Neural cell (in vitro differentiated cells): ENCODE results near the gene ABHD4. TPM values are rescaled to one million over a fixed set of nuclear protein-coding genes. Genes with fewer than 3 reads are reported as not detected.

Experiments used
- H2AFZ ChIP-seq: fragments of 200-600, 300-800 bp; sonication (generic), shearing (Covaris generic); 2 replicates; pipeline ENCODE4 v1.6.0; 2014; ENCODE audit warnings: low read depth, mild to moderate bottlenecking, antibody characterized with exemption, low read length, moderate library complexity
- H3F3A ChIP-seq: fragments of 200-600 bp; shearing (Covaris generic); 2 replicates; pipeline ENCODE4 v1.6.1; 2016; ENCODE audit warnings: mild to moderate bottlenecking, moderate library complexity, mixed read lengths, antibody characterized with exemption, low read length; ENCODE audit not compliant: insufficient read depth, poor library complexity, severe bottlenecking
- H3K27ac ChIP-seq: fragments of 200-600, 300-800 bp; sonication (generic), shearing (Covaris generic); 2 replicates; pipeline ENCODE4 v1.5.1; 2014; ENCODE audit warnings: mild to moderate bottlenecking, low read length, moderate library complexity
- H3K27me3 ChIP-seq: fragments of 300-800, 200-600 bp; sonication (generic), shearing (Covaris generic); 2 replicates; pipeline ENCODE4 v1.6.0; 2014; ENCODE audit warnings: mild to moderate bottlenecking, low read depth, low read length, moderate library complexity; ENCODE audit not compliant: insufficient read depth
- H3K36me3 ChIP-seq: fragments of 300-800, 200-600 bp; sonication (generic), shearing (Covaris generic); 2 replicates; pipeline ENCODE4 v1.5.1; 2014; ENCODE audit warnings: mild to moderate bottlenecking, antibody characterized with exemption, low read length, moderate library complexity; ENCODE audit not compliant: insufficient read depth
- H3K4me2 ChIP-seq: fragments of 300-800, 200-600 bp; sonication (generic), shearing (Covaris generic); 2 replicates; pipeline ENCODE4 v1.6.0; 2014; ENCODE audit warnings: mild to moderate bottlenecking, low read length
- H3K4me3 ChIP-seq: fragments of 300-800, 200-600 bp; sonication (generic), shearing (Covaris generic); 2 replicates; pipeline ENCODE4 v1.5.1; 2014; ENCODE audit warnings: mild to moderate bottlenecking, low read length, moderate library complexity
- H3K79me2 ChIP-seq: fragments of 200-600 bp; shearing (Covaris generic); replicated peaks from 2 replicates; pipeline ENCODE4 v1.6.0; 2014; ENCODE audit warnings: mild to moderate bottlenecking, low read length, moderate library complexity; ENCODE audit not compliant: insufficient read depth
- H3K9ac ChIP-seq: fragments of 300-800, 200-600 bp; sonication (generic), shearing (Covaris generic); 2 replicates; pipeline ENCODE4 v1.6.1; 2016; ENCODE audit warnings: mild to moderate bottlenecking, low read length, mixed read lengths
- H3K9me2 ChIP-seq: fragments of 200-600 bp; shearing (Covaris generic); 2 replicates; pipeline ENCODE4 v1.6.1; 2016; ENCODE audit warnings: mild to moderate bottlenecking, low read length, mixed read lengths; ENCODE audit not compliant: insufficient read depth
- H3K9me3 ChIP-seq: fragments of 200-600, 300-800 bp; sonication (generic), shearing (Covaris generic); 2 replicates; pipeline ENCODE4 v1.6.1; 2016; ENCODE audit warnings: mild to moderate bottlenecking, mixed run types, low read length, moderate library complexity, mixed read lengths
- H4K20me1 ChIP-seq: fragments of 200-600 bp; shearing (Covaris generic); 2 replicates; pipeline ENCODE4 v1.6.1; 2016; ENCODE audit warnings: mild to moderate bottlenecking, mixed run types; ENCODE audit not compliant: insufficient read depth
- CTCF ChIP-seq: fragments of 450-650 bp; IDR thresholded peaks from 2 replicates; pipeline ENCODE4 v1.5.1; 2014; ENCODE audit warnings: antibody characterized with exemption, mild to moderate bottlenecking, moderate library complexity; ENCODE audit not compliant: poor library complexity, severe bottlenecking
- EP300 ChIP-seq: fragments of 450-650 bp; conservative IDR thresholded peaks from 2 replicates; pipeline ENCODE4 v1.6.1; 2014; ENCODE audit warnings: antibody characterized with exemption, mild to moderate bottlenecking, moderate library complexity; ENCODE audit not compliant: poor library complexity, severe bottlenecking
- EZH2 ChIP-seq: fragments of 200-600, 300-800 bp; shearing (Covaris generic), sonication (generic); IDR thresholded peaks from 2 replicates; pipeline ENCODE4 v1.6.1; 2014; ENCODE audit warnings: antibody characterized with exemption, low read length, borderline replicate concordance, mild to moderate bottlenecking; ENCODE audit not compliant: insufficient read depth, poor library complexity, severe bottlenecking
- MXI1 ChIP-seq: fragments of 450-650 bp; conservative IDR thresholded peaks from 2 replicates; pipeline ENCODE4 v1.6.1; 2014; ENCODE audit warnings: antibody characterized with exemption, mild to moderate bottlenecking; ENCODE audit not compliant: poor library complexity, severe bottlenecking
- POLR2AphosphoS5 ChIP-seq: IDR thresholded peaks from 2 replicates; pipeline ENCODE4 v1.6.1; 2012
- RAD21 ChIP-seq: fragments of 450-650 bp; conservative IDR thresholded peaks from 2 replicates; pipeline ENCODE4 v1.6.1; 2014; ENCODE audit warnings: antibody characterized with exemption, mild to moderate bottlenecking, moderate library complexity
- REST ChIP-seq: IDR thresholded peaks from 2 replicates; pipeline ENCODE4 v1.6.1; 2012; ENCODE audit warnings: borderline replicate concordance
- SMC3 ChIP-seq: fragments of 450-650 bp; conservative IDR thresholded peaks from 2 replicates; pipeline ENCODE4 v1.6.1; 2014; ENCODE audit warnings: antibody characterized with exemption, mild to moderate bottlenecking, moderate library complexity; ENCODE audit not compliant: poor library complexity
- TAF1 ChIP-seq: IDR thresholded peaks from 2 replicates; pipeline ENCODE4 v1.6.1; 2012; ENCODE audit warnings: low read depth
- polyA plus RNA-seq: library from polyadenylated mRNA; depleted of rRNA; stranded (reverse); fragments of >200 nt; gene quantifications from 2 replicates; pipeline ENCODE4 v1.2.3, GENCODE V29; 2014

Gene ABHD4
- polyA plus RNA-seq, 1 donor from 2014 or later, result 2.6 TPM

GRCh38 chr14:22650046-22650739 is 52.1 kb downstream of the ABHD4 start:
- no peak overlapping the region for H2AFZ ChIP-seq

More at GRCh38 chr14:22650046-22650739, 52.1 kb downstream of the ABHD4 start:
- Histone ChIP-seq H3K4me2 (no peak overlapping the region), H3K4me3 (no peak overlapping the region), H4K20me1 (no peaks in the 10 kb centered on the region), H3K9ac (no peak overlapping the region), H3K36me3 (no peaks in the 10 kb centered on the region), H3K9me2 (no peaks in the 10 kb centered on the region), H3K27me3 (no peaks in the 10 kb centered on the region), H3K9me3 (no peaks in the 10 kb centered on the region), H3K27ac (no peak overlapping the region), H3F3A (no peaks in the 10 kb centered on the region), H3K79me2 (no peaks in the 10 kb centered on the region)
- TF ChIP-seq RAD21 (no peak), TAF1 (no peak), SMC3 (no peak), MXI1 (no peak), EZH2 (no peak), EP300 (no peak), REST (no peak), POLR2AphosphoS5 (no peak), CTCF (no peak)
